VCaP (cell line): Measurements from ENCODE around the gene SERPINB2.

Source experiments
- H3K27ac ChIP-seq: fragments of 450-650 bp; 2 replicates; pipeline ENCODE4 v1.5.1; 2017
- CTCF ChIP-seq: fragments of 450-650 bp; conservative IDR thresholded peaks from 2 replicates; pipeline ENCODE4 v1.5.1; 2017; ENCODE audit warnings: mild to moderate bottlenecking, moderate library complexity

The SERPINB2 gene

DNA sequence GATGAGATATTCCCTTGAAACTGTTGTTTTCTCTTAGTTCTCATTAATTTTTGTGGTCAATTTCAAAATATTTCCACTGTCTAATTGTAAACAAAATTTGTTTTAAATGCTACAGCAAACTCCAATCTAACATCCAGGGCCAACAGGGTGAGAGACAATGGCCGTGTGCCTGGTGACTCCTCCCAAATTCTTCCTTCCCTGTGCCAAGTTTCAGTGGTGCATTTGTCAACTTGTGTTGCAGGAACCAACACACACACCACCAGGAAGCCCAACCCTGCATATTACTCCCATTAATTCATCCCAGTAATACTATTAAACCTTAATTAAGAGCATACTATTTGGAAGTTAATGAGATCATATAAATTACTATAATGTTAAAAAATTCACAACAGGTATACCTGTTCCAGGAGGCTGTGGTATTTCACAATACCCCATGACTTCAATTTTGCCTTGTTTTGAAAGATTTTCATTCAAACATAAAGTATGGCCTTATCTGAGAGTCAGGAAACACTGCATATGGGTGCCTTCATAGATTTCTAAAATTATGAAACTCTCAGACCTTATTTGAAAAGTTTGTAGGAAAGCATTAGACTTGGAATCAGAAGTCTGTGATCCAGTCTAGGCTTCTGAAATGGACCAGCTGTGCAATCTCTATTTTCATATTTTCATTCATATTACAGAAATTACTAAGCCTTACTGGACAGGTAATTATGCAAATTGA, 1.1 kb downstream of the SERPINB2 start:
- H3K27ac ChIP-seq = no peak overlapping the region
- TF ChIP-seq CTCF = no peak

DNA sequence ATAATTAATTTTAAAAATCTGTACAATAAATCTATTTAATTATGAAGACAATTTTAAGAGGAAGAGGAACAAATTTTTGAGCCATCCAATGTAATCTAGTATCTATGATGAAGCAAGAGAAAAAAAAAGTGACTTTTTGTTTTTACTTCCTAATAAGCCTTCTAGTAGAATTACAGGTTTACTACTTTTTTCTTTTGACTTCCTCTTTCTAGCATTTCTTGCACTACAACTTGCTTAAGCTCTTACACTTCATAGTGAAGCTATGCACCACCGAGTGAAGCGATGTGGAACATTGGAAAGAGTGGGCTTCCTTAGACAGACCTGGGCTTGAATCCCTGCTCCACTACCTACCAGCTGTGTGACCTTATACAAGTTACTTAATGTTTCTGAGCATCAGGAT, 2.1 kb downstream of the SERPINB2 start:
- TF ChIP-seq CTCF = no peak
- no peak overlapping the region for H3K27ac ChIP-seq

DNA sequence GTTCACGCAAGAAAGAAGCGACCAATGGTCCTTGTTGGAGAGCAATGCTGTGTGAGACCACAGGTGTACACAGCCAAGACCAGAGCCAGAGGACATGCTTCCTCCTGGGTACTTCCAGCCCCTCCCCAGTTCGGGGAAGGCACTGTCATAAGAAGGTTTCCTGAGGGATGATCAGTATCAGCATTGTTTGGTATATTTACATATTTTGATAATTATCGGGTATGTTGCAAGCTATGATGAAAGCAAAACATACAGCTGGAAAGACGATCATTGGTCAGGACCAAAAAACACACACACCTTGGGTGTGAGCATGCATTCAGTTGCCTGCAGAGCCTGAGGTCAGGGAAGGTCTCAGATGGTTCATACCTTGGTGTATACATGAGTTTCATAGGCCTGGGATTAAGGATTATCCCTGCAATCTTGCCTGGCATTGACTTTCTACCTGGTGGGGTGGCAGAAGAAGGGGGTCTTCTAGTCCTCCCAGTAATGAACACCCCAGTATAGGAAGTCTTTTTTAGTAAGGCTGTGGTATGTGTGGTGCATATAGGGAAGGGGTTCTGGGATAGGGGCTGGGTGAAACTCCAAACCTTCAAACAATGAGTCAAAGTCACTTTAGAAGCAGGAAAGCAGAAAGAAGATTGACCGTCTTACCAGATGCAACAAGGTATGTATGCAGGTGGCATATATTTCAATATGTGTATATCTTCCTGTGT, 2.9 kb downstream of the SERPINB2 start:
- no peak overlapping the region for H3K27ac ChIP-seq
- TF ChIP-seq CTCF = no peak

- TF ChIP-seq CTCF = peak; percentile 68
- H3K27ac ChIP-seq = no peak overlapping the region
These were observed 3.4 kb downstream of the SERPINB2 start for GRCh38 chr18:63890950-63891304.

DNA sequence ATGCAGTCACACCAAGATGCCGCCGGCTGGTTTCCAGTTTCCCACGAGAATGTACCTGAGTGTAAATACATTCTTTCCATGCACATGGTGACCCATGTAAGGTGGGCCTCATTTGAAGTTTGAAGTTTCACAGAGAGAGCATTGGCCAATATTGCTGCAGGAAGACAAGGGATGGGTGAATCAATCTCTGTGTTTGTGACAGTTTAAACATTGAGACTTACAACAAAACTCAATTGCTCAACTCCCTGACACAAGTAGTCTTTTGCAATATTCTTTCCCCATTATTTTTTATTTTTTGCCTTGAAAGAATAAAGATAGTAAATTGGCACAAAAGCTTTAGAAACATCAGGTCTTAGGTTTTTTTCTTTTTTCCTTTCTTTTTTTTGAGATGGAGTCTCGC, 5.1 kb downstream of the SERPINB2 start:
- no peak for TF ChIP-seq CTCF
- H3K27ac ChIP-seq = no peak overlapping the region

DNA sequence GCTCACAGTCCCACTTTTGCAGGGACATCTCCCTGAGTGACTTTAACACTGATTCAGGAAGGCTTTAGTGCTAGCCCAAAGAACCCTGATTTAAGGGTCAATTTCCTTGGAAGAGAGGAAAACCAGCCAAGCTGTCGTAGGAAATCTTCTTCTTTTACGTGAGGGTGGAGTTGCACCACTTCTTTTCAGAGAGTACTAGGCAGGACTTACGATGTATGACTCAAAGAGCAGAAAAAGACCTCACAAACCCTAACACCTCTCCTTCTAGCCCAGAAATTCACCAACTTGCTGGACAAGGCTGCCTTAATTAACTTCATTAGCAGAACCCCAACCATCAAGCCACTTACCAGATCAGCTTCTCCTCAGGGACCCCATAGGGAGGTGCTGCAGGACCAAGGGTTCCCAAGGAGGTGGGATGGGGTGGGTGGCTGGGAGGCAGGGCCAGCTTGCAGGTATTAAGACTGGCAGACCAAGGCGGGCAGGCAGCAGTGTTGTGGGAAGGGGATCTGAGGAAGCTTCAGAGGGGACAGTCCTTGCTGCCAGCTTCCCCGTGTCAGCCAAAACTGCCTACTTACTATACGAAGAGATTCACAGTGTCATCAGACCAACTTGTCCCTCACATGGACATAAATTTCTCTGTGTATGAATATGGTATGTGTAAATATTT, 6.7 kb downstream of the SERPINB2 start:
- H3K27ac ChIP-seq = no peak overlapping the region
- TF ChIP-seq CTCF = no peak

GRCh38 chr18:63895190-63895589, 7.7 kb downstream of the SERPINB2 start:
- H3K27ac ChIP-seq = no peak overlapping the region
- TF ChIP-seq CTCF = no peak
